A549 (cell line): ENCODE results near the gene GMPR2. TPM values are rescaled to one million over a fixed set of nuclear protein-coding genes. Genes with fewer than 3 reads are reported as not detected.

ENCODE experiments used
- ATAC-seq, 2 experiments: fragments of 200-7000 bp in 1 of 2; fragments of >200 bp in 1 of 2; cut with Nextera tagmentation in 1 of 2; cut with Tn5 transposase in 1 of 2; 3 replicates each; pipeline versions ENCODE4 v1.8.0 to v1.9.1; 2018 to 2020; ENCODE audit warnings: mild to moderate bottlenecking in 1 of 2, moderate library complexity in 1 of 2
- CTCF ChIA-PET: fragments of 300-600 bp; sonication (Branson Sonifier 250); formaldehyde crosslinking; extraction: SDS; loops from one replicate; lab custom pipeline; 2021; ENCODE audit warnings: antibody characterized with exemption, inconsistent platforms; lab: Yijun Ruan, JAX
- POLR2A ChIA-PET: fragments of 350-600 bp; formaldehyde crosslinking; extraction: SDS; loops from one replicate; lab custom pipeline; 2021; ENCODE audit warnings: antibody characterized with exemption, inconsistent platforms; lab: Yijun Ruan, JAX
- DNase-seq, 2 experiments: peaks; one replicate each; pipeline versions ENCODE4 v3.0.0 to v3.0.0-alpha.2; 2011 to 2016; ENCODE audit warnings: low read depth in 1 of 2, low spot score in 1 of 2
- FAIRE-seq: peaks from 2 replicates; lab custom pipeline; 2011; peaks lifted over from hg19 to GRCh38; lab: Jason Lieb, UNC
- H3K27ac ChIP-seq, 2 experiments: fragments of >200 bp; sonication (Bioruptor Twin); formaldehyde crosslinking; 3 replicates each; pipeline ENCODE4 v1.5.1; 2016 to 2017
- H3K4me1 ChIP-seq: fragments of >200 bp; sonication (Bioruptor Twin); formaldehyde crosslinking; 3 replicates; pipeline ENCODE4 v1.6.1; 2016
- H3K4me2 ChIP-seq: fragments of >200 bp; sonication (Bioruptor Twin); formaldehyde crosslinking; 3 replicates; pipeline ENCODE4 v1.6.1; 2016
- H3K4me3 ChIP-seq: fragments of >200 bp; sonication (Bioruptor Twin); formaldehyde crosslinking; 3 replicates; pipeline ENCODE4 v1.5.1; 2016
- H3K9me3 ChIP-seq: fragments of >200 bp; sonication (Bioruptor Twin); formaldehyde crosslinking; 3 replicates; pipeline ENCODE4 v1.6.1; 2016
- BCL3 ChIP-seq: fragments of >200 bp; sonication (Bioruptor Twin); formaldehyde crosslinking; IDR thresholded peaks from 3 replicates; pipeline ENCODE4 v1.6.1; 2016
- CBX8 ChIP-seq: fragments of 200-600 bp; sonication (generic); IDR thresholded peaks from 2 replicates; pipeline ENCODE4 v1.6.1; 2016
- CEBPB ChIP-seq, 2 experiments: fragments of >200 bp in 1 of 2; sonication (Bioruptor Twin) in 1 of 2; formaldehyde crosslinking in 1 of 2; IDR thresholded peaks; 2 replicates each; pipeline ENCODE4 v1.6.1; 2012 to 2016
- CHD2 ChIP-seq: fragments of 150-350 bp; IDR thresholded peaks from 2 replicates; pipeline ENCODE4 v1.6.1; 2014; ENCODE audit warnings: low read length; ENCODE audit not compliant: partially characterized antibody
- ESRRA ChIP-seq: fragments of 150-350 bp; IDR thresholded peaks from 2 replicates; pipeline ENCODE4 v1.6.1; 2014; ENCODE audit warnings: mild to moderate bottlenecking, low read length, borderline replicate concordance
- FOXS1 ChIP-seq: fragments of 250-450 bp; sonication (Bioruptor Pico); IDR thresholded peaks from 2 replicates; pipeline ENCODE4 v1.5.0; 2020; ENCODE audit warnings: mild to moderate bottlenecking, moderate library complexity
- HDAC2 ChIP-seq: fragments of 200-600 bp; sonication (generic); IDR thresholded peaks from 2 replicates; pipeline ENCODE4 v1.6.1; 2016
- HES2 ChIP-seq: fragments of >200 bp; sonication (Bioruptor Twin); formaldehyde crosslinking; IDR thresholded peaks from 2 replicates; pipeline ENCODE4 v1.6.1; 2016
- HOXB5 ChIP-seq: fragments of 250-450 bp; sonication (Bioruptor Pico); IDR thresholded peaks from 2 replicates; pipeline ENCODE4 v1.5.0; 2020; ENCODE audit warnings: mild to moderate bottlenecking, moderate library complexity
- JUNB ChIP-seq: fragments of >200 bp; sonication (Bioruptor Twin); formaldehyde crosslinking; IDR thresholded peaks from 2 replicates; pipeline ENCODE4 v1.6.1; 2016
- KDM5A ChIP-seq: fragments of 200-600 bp; sonication (generic); IDR thresholded peaks from 2 replicates; pipeline ENCODE4 v1.6.1; 2016; ENCODE audit warnings: antibody characterized with exemption, mild to moderate bottlenecking
- MYC ChIP-seq: IDR thresholded peaks from 2 replicates; pipeline ENCODE4 v1.6.1; 2012; ENCODE audit warnings: mild to moderate bottlenecking, inconsistent platforms, low read length, improper control_type of control experiment, borderline replicate concordance
- PHF8 ChIP-seq: fragments of 200-600 bp; sonication (generic); IDR thresholded peaks from 2 replicates; pipeline ENCODE4 v1.6.1; 2016; ENCODE audit warnings: low read depth, mild to moderate bottlenecking, antibody characterized with exemption, moderate library complexity, borderline replicate concordance
- POLR2AphosphoS2 ChIP-seq: conservative IDR thresholded peaks from 2 replicates; pipeline ENCODE4 v1.6.1; 2012; ENCODE audit warnings: low read length, improper control_type of control experiment, inconsistent platforms
- RAD21 ChIP-seq, 2 experiments: fragments of >200 bp in 1 of 2; sonication (Bioruptor Twin) in 1 of 2; formaldehyde crosslinking in 1 of 2; IDR thresholded peaks in 1 of 2; conservative IDR thresholded peaks in 1 of 2; 2 replicates in 1 of 2; 3 replicates in 1 of 2; pipeline ENCODE4 v1.6.1; 2012 to 2018; ENCODE audit warnings: inconsistent platforms in 1 of 2
- RARB ChIP-seq: fragments of 250-450 bp; sonication (Bioruptor Pico); IDR thresholded peaks from 2 replicates; pipeline ENCODE4 v1.8.0; 2021; ENCODE audit warnings: mild to moderate bottlenecking, moderate library complexity
- RFX5 ChIP-seq: fragments of 450-650 bp; IDR thresholded peaks from 2 replicates; pipeline ENCODE4 v1.7.1; 2014; ENCODE audit warnings: antibody characterized with exemption, mild to moderate bottlenecking, moderate library complexity
- SMC3 ChIP-seq: fragments of >200 bp; sonication (Bioruptor Twin); formaldehyde crosslinking; IDR thresholded peaks from 3 replicates; pipeline ENCODE4 v1.6.1; 2018; ENCODE audit warnings: inconsistent platforms
- TP53 ChIP-seq: fragments of 250-450 bp; sonication (Bioruptor Pico); IDR thresholded peaks from 2 replicates; pipeline ENCODE4 v1.5.0; 2021; ENCODE audit warnings: mild to moderate bottlenecking, moderate library complexity
- ZSCAN20 ChIP-seq: fragments of 250-450 bp; sonication (Bioruptor Pico); IDR thresholded peaks from 2 replicates; pipeline ENCODE4 v1.8.0; 2022; ENCODE audit warnings: mild to moderate bottlenecking, moderate library complexity
- WGBS: methylation state at CpG from one replicate; pipeline ENCODE4 v1.1.6; 2017; ENCODE audit errors: missing lambda C conversion rate; 5-methylcytosine and 5-hydroxymethylcytosine counted together
- polyA plus RNA-seq, 4 experiments: library from polyadenylated mRNA; depleted of rRNA in 3 of 4; stranded (reverse); fragments of >200 nt; fragmentation: RNase III in 1 of 4; extraction: RNeasy Plus Mini Kit Qiagen cat#74134 plus additional on column Dnase treatment in 1 of 4; gene quantifications; 2 replicates in 3 of 4; 3 replicates in 1 of 4; pipeline ENCODE4 v1.2.3, GENCODE V29; 2011 to 2017

GMPR2 gene
- polyA plus RNA-seq, 2 of the 4 experiments (the other 2 are of a cell fraction), result 70.0 to 91.7 TPM

GRCh38 chr14:24277071-24277470 is 44.3 kb downstream of the GMPR2 start (continued):
- TF ChIP-seq BCL3, result no peak

GRCh38 chr14:24277606-24278321 is 45.0 kb downstream of the GMPR2 start:
- 86% methylated on average over 11 of the region's 11 CpGs for WGBS
- ChIA-PET CTCF (interaction anchor here (0.8 to 34.0 kb wide), 5 partner anchors 8 to 35 kb away, joined by 3 to 469 read pairs (median 7); partner anchors contain the start of genes CIDEB, DHRS1, LTB4R and LTB4R2), POLR2A (no interaction called here)
- no peak overlapping the region for H3K4me2 ChIP-seq
- H3K4me3 ChIP-seq, result no peak overlapping the region
- ATAC-seq (no peak), DNase-seq (no peak), FAIRE-seq (no peak)
- H3K9me3 ChIP-seq, result no peaks in the 10 kb centered on the region
- TF ChIP-seq HDAC2 (no peak), PHF8 (no peak), FOXS1 (no peak), TP53 (CRISPR knock-in tag) (no peak), CEBPB (IDR thresholded peaks at IDR 0.05) (no peak), ESRRA (no peak)
- no peaks in the 10 kb centered on the region for H3K4me1 ChIP-seq
- H3K27ac ChIP-seq, result no peak overlapping the region

DNA sequence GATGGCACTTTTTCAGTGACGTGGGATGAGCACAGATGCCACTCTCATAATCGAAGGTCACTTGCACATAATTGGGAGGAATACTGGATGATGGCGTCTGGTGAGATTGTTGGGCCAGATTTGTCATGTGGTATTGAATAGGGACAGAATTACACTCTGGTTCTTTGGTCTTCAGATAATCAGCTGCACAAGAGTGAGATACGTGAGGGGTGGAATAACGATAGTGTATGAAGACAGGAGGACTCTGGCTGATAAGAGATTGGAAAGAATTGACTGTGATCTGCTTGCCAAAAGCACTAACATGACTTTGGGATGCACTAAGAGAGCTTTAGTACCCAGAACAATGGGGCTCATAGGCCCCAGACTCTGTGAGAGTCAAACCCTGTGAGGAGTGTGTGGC is 45.7 kb downstream of the GMPR2 start:
- POLR2A ChIA-PET, result no interaction called here
- no peak overlapping the region for H3K27ac ChIP-seq
- ATAC-seq, result no peak
- no peak overlapping the region for H3K4me3 ChIP-seq
- no peak for DNase-seq
- TF ChIP-seq ZSCAN20 (CRISPR knock-in tag), result no peak
- no peak for TF ChIP-seq RARB (CRISPR knock-in tag)
- no peak for TF ChIP-seq HOXB5 (CRISPR knock-in tag)
- no peak for TF ChIP-seq HES2
- TF ChIP-seq JUNB, result no peak
- no peak for TF ChIP-seq CBX8
- no peak for TF ChIP-seq POLR2AphosphoS2
- no peak for TF ChIP-seq CHD2
- no peaks in the 10 kb centered on the region for H3K4me1 ChIP-seq
- H3K4me2 ChIP-seq, result no peak overlapping the region
- 83% methylated on average over 5 of the region's 5 CpGs for WGBS
- FAIRE-seq, result no peak
- no peaks in the 10 kb centered on the region for H3K9me3 ChIP-seq
- CTCF ChIA-PET, result interaction anchor here (2.1 to 34.0 kb wide), 2 partner anchors 25 to 36 kb away, joined by 7 to 469 read pairs; partner anchors contain the start of genes CIDEB, DHRS1, LTB4R and LTB4R2

- Histone ChIP-seq H3K4me3 (no peak overlapping the region), H3K4me1 (no peaks in the 10 kb centered on the region), H3K9me3 (no peaks in the 10 kb centered on the region), H3K27ac (no peak overlapping the region), H3K4me2 (no peak overlapping the region)
- peak; percentile 66 to 69; a peak in 5 of 6 replicates for ATAC-seq
- no peak for FAIRE-seq
- TF ChIP-seq RAD21 (conservative IDR thresholded peaks at IDR 0.05 in 1 of 2, IDR thresholded peaks at IDR 0.05 in 1 of 2), result peak in 1 of 2 experiments; percentile 19; a peak in 1 of 5 replicates
- no peak for TF ChIP-seq KDM5A
- no peak for TF ChIP-seq MYC
- peak; percentile 60; the same call in 1 of the 2 replicates for TF ChIP-seq RFX5
- no peak for TF ChIP-seq SMC3
- DNase-seq, result peak in 1 of 2 experiments; percentile 41
- POLR2A ChIA-PET, result interaction anchor here (1.2 to 1.6 kb wide), 3 partner anchors 8 to 37 kb away, joined by 3 to 5 read pairs (median 3); partner anchors contain the start of genes RABGGTA and TINF2
- CTCF ChIA-PET, result interaction anchor here (1.7 to 34.0 kb wide), 5 partner anchors 7 to 152 kb away, joined by 4 to 469 read pairs (median 7); partner anchors contain the start of genes CIDEB, DHRS1, LTB4R and LTB4R2
- 61% methylated on average over 11 of the region's 11 CpGs for WGBS
These were observed 46.8 kb downstream of the GMPR2 start for GRCh38 chr14:24279301-24280186.
